ENCODE results near the gene OBP2B. TPM values are rescaled to one million over a fixed set of nuclear protein-coding genes. Genes with fewer than 3 reads are reported as not detected.

The OBP2B gene
- polyA plus RNA-seq, 1 donor from 2014 or later, result not detected

- no peak overlapping the region for H3K27ac Mint-ChIP-seq
- peaks cover 10% of the 10 kb centered on the region for H3K27me3 Mint-ChIP-seq
- peaks cover 0 to 4% (median 0%) of the 10 kb centered on the region in 3 donors for H3K9me3 Mint-ChIP-seq
- no peak overlapping the region for H3K4me3 Mint-ChIP-seq
- H3K4me1 Mint-ChIP-seq, result peaks cover 0 to 5% (median 4%) of the 10 kb centered on the region in 3 donors
- H3K36me3 Mint-ChIP-seq, result no peaks in the 10 kb centered on the region
Measured at GRCh38 chr9:133202688-133203453, 6.2 kb downstream of the OBP2B start.

- peaks cover 0 to 4% (median 0%) of the 10 kb centered on the region in 3 donors for H3K9me3 Mint-ChIP-seq
- H3K27ac Mint-ChIP-seq, result no peak overlapping the region
- no peaks in the 10 kb centered on the region for H3K36me3 Mint-ChIP-seq
- peaks cover 8% of the 10 kb centered on the region for H3K27me3 Mint-ChIP-seq
- H3K4me3 Mint-ChIP-seq, result no peak overlapping the region
- H3K4me1 Mint-ChIP-seq, result peaks cover 0 to 5% (median 4%) of the 10 kb centered on the region in 3 donors
Measured at GRCh38 chr9:133202145-133202513, 6.9 kb downstream of the OBP2B start.

GRCh38 chr9:133201424-133202144 is 7.5 kb downstream of the OBP2B start:
- no peak overlapping the region for H3K4me3 Mint-ChIP-seq
- H3K36me3 Mint-ChIP-seq, result no peaks in the 10 kb centered on the region
- no peak overlapping the region for H3K27ac Mint-ChIP-seq
- peaks cover 8% of the 10 kb centered on the region for H3K27me3 Mint-ChIP-seq
- H3K9me3 Mint-ChIP-seq, result peaks cover 0 to 4% (median 0%) of the 10 kb centered on the region in 3 donors
- peaks cover 0 to 5% (median 4%) of the 10 kb centered on the region in 3 donors for H3K4me1 Mint-ChIP-seq

- Mint-ChIP-seq H3K27ac (peak overlapping the region in 1 of 3 donors; percentile 35), H3K27me3 (peaks cover 8% of the 10 kb centered on the region), H3K4me1 (peaks cover 0 to 5% (median 4%) of the 10 kb centered on the region in 3 donors), H3K36me3 (no peaks in the 10 kb centered on the region), H3K9me3 (peaks cover 0 to 4% (median 0%) of the 10 kb centered on the region in 3 donors), H3K4me3 (no peak overlapping the region)
Measured at GRCh38 chr9:133200631-133201030, 8.4 kb downstream of the OBP2B start.

GRCh38 chr9:133199648-133200321 is 9.3 kb downstream of the OBP2B start:
- Mint-ChIP-seq H3K9me3 (peaks cover 0 to 7% (median 4%) of the 10 kb centered on the region in 3 donors), H3K27ac (no peak overlapping the region), H3K27me3 (peaks cover 5% of the 10 kb centered on the region), H3K4me3 (peak overlapping the region; percentile 44 to 84 (median 74)), H3K36me3 (no peaks in the 10 kb centered on the region), H3K4me1 (peaks cover 0 to 5% (median 4%) of the 10 kb centered on the region in 3 donors)

GRCh38 chr9:133195029-133195428 is 14.0 kb downstream of the OBP2B start:
- Mint-ChIP-seq H3K27me3 (peaks cover 5% of the 10 kb centered on the region), H3K4me3 (no peak overlapping the region), H3K36me3 (no peaks in the 10 kb centered on the region), H3K4me1 (peaks cover 0 to 4% (median 2%) of the 10 kb centered on the region in 3 donors), H3K9me3 (peaks cover 2 to 4% (median 3%) of the 10 kb centered on the region in 3 donors), H3K27ac (no peak overlapping the region)

- peaks cover 5% of the 10 kb centered on the region for H3K27me3 Mint-ChIP-seq
- no peak overlapping the region for H3K27ac Mint-ChIP-seq
- no peaks in the 10 kb centered on the region for H3K36me3 Mint-ChIP-seq
- no peak overlapping the region for H3K4me3 Mint-ChIP-seq
- H3K4me1 Mint-ChIP-seq, result peaks cover 0 to 3% (median 0%) of the 10 kb centered on the region in 3 donors
- H3K9me3 Mint-ChIP-seq, result peaks cover 2 to 4% (median 3%) of the 10 kb centered on the region in 3 donors
Measured at GRCh38 chr9:133194597-133194996, 14.5 kb downstream of the OBP2B start.

GRCh38 chr9:133191989-133192388 is 17.1 kb downstream of the OBP2B start:
- peaks cover 2 to 4% (median 3%) of the 10 kb centered on the region in 3 donors for H3K9me3 Mint-ChIP-seq
- no peak overlapping the region for H3K4me3 Mint-ChIP-seq
- H3K27me3 Mint-ChIP-seq, result peaks cover 4% of the 10 kb centered on the region
- no peak overlapping the region for H3K27ac Mint-ChIP-seq
- no peaks in the 10 kb centered on the region for H3K36me3 Mint-ChIP-seq
- peaks cover 0 to 1% (median 0%) of the 10 kb centered on the region in 3 donors for H3K4me1 Mint-ChIP-seq

GRCh38 chr9:133189826-133190225 is 19.2 kb downstream of the OBP2B start:
- H3K4me1 Mint-ChIP-seq, result peaks cover 3 to 7% (median 5%) of the 10 kb centered on the region in 3 donors
- no peak overlapping the region for H3K4me3 Mint-ChIP-seq
- no peaks in the 10 kb centered on the region for H3K36me3 Mint-ChIP-seq
- H3K27me3 Mint-ChIP-seq, result peaks cover 4% of the 10 kb centered on the region
- no peak overlapping the region for H3K27ac Mint-ChIP-seq
- peaks cover 0 to 2% (median 0%) of the 10 kb centered on the region in 3 donors for H3K9me3 Mint-ChIP-seq

- Mint-ChIP-seq H3K4me1 (peaks cover 4 to 7% (median 5%) of the 10 kb centered on the region in 3 donors), H3K36me3 (no peaks in the 10 kb centered on the region), H3K27me3 (peaks cover 4% of the 10 kb centered on the region), H3K4me3 (no peak overlapping the region), H3K27ac (no peak overlapping the region), H3K9me3 (no peaks in the 10 kb centered on the region)
Measured at GRCh38 chr9:133188843-133189180, 20.2 kb downstream of the OBP2B start.

- Mint-ChIP-seq H3K27ac (no peak overlapping the region), H3K4me1 (peaks cover 4 to 7% (median 5%) of the 10 kb centered on the region in 3 donors), H3K27me3 (peaks cover 8% of the 10 kb centered on the region), H3K36me3 (no peaks in the 10 kb centered on the region), H3K4me3 (no peak overlapping the region), H3K9me3 (no peaks in the 10 kb centered on the region)
Measured at GRCh38 chr9:133188006-133188842, 20.8 kb downstream of the OBP2B start.

GRCh38 chr9:133187561-133188005 is 21.5 kb downstream of the OBP2B start:
- Mint-ChIP-seq H3K36me3 (no peaks in the 10 kb centered on the region), H3K9me3 (no peaks in the 10 kb centered on the region), H3K27ac (no peak overlapping the region), H3K4me3 (no peak overlapping the region), H3K27me3 (peaks cover 13% of the 10 kb centered on the region), H3K4me1 (peaks cover 4 to 7% (median 5%) of the 10 kb centered on the region in 3 donors)

- Mint-ChIP-seq H3K4me1 (peaks cover 4 to 7% (median 5%) of the 10 kb centered on the region in 3 donors), H3K27me3 (peaks cover 15% of the 10 kb centered on the region), H3K9me3 (no peaks in the 10 kb centered on the region), H3K27ac (no peak overlapping the region), H3K36me3 (no peaks in the 10 kb centered on the region), H3K4me3 (no peak overlapping the region)
Measured at GRCh38 chr9:133186736-133187135, 22.3 kb downstream of the OBP2B start.

GRCh38 chr9:133184971-133185370 is 24.1 kb downstream of the OBP2B start:
- H3K27ac Mint-ChIP-seq, result no peak overlapping the region
- H3K4me1 Mint-ChIP-seq, result peaks cover 5 to 7% (median 6%) of the 10 kb centered on the region in 3 donors
- H3K4me3 Mint-ChIP-seq, result no peak overlapping the region
- peaks cover 17% of the 10 kb centered on the region for H3K27me3 Mint-ChIP-seq
- H3K9me3 Mint-ChIP-seq, result no peaks in the 10 kb centered on the region
- H3K36me3 Mint-ChIP-seq, result no peaks in the 10 kb centered on the region

Measured in IgD-negative memory B cell (primary cell).